Erythroblast (primary cell): Measurements from ENCODE around the gene TK2.

Experiments used
- GATA1 ChIP-seq: IDR thresholded peaks from 2 replicates; pipeline ENCODE4 v1.6.1; 2011; ENCODE audit warnings: low read depth, mild to moderate bottlenecking, control low read depth, low read length, moderate library complexity
- POLR2A ChIP-seq: IDR thresholded peaks from 2 replicates; pipeline ENCODE4 v1.6.1; 2011; ENCODE audit warnings: mild to moderate bottlenecking, low read length

- TF ChIP-seq POLR2A (no peak), GATA1 (no peak)
These were observed 26.9 kb downstream of the TK2 start for GRCh38 chr16:66522816-66523590.
